ENCODE data around the gene SLC25A13.

The SLC25A13 gene

GRCh38 chr7:96074871-96075270, 247.0 kb downstream of the SLC25A13 start:
- DNase-seq (ENCODE audit: low read depth): no peak
- no peak overlapping the region for H3K4me3 ChIP-seq (ENCODE audit: control insufficient read depth, low read depth, low read length)
- no peak for TF ChIP-seq CTCF (IDR thresholded peaks at IDR 0.05; ENCODE audit: control insufficient read depth, insufficient read depth, low read depth, low read length, missing control alignments)
